Neural progenitor cell (in vitro differentiated cells): ENCODE results near the gene GPR65. TPM values are rescaled to one million over a fixed set of nuclear protein-coding genes. Genes with fewer than 3 reads are reported as not detected.

Source experiments
- DNase-seq: peaks from one replicate; pipeline ENCODE4 v3.0.0-alpha.2; 2016; ENCODE audit warnings: low spot score
- H2AFZ ChIP-seq: fragments of 200-600 bp; sonication (generic); replicated peaks from 2 replicates; pipeline ENCODE4 v1.6.1; 2016; ENCODE audit warnings: antibody characterized with exemption
- H3F3A ChIP-seq: fragments of 200-600 bp; sonication (generic); 2 replicates; pipeline ENCODE4 v1.6.1; 2016; ENCODE audit warnings: antibody characterized with exemption, low read depth
- H3K27ac ChIP-seq: fragments of 200-600 bp; sonication (generic); 2 replicates; pipeline ENCODE4 v1.5.1; 2016; ENCODE audit warnings: mild to moderate bottlenecking
- H3K27me3 ChIP-seq: fragments of 200-600 bp; sonication (generic); 2 replicates; pipeline ENCODE4 v1.6.1; 2016; ENCODE audit warnings: mild to moderate bottlenecking, moderate library complexity
- H3K36me3 ChIP-seq: fragments of 200-600 bp; sonication (generic); 2 replicates; pipeline ENCODE4 v1.5.1; 2016
- H3K4me1 ChIP-seq: fragments of 200-600 bp; sonication (generic); 2 replicates; pipeline ENCODE4 v1.6.1; 2016; ENCODE audit warnings: mixed run types
- H3K4me2 ChIP-seq: fragments of 200-600 bp; sonication (generic); 2 replicates; pipeline ENCODE4 v1.6.1; 2016
- H3K4me3 ChIP-seq: fragments of 200-600 bp; sonication (generic); 2 replicates; pipeline ENCODE4 v1.5.1; 2016
- H3K79me2 ChIP-seq: fragments of 200-600 bp; sonication (generic); 2 replicates; pipeline ENCODE4 v1.6.1; 2016; ENCODE audit warnings: low read depth
- H3K9ac ChIP-seq: fragments of 200-600 bp; sonication (generic); 2 replicates; pipeline ENCODE4 v1.6.1; 2016
- H3K9me3 ChIP-seq: fragments of 200-600 bp; sonication (generic); 2 replicates; pipeline ENCODE4 v1.5.1; 2016; ENCODE audit warnings: low read depth
- H4K20me1 ChIP-seq: fragments of 200-600 bp; sonication (generic); 2 replicates; pipeline ENCODE4 v1.6.1; 2016; ENCODE audit warnings: low read depth
- H3K27ac Mint-ChIP-seq: 3 replicates; pipeline ENCODE4 v1.8.0; 2021; ENCODE audit warnings: mixed read lengths
- H3K27me3 Mint-ChIP-seq: 2 replicates; pipeline ENCODE4 v1.8.0; 2022; ENCODE audit warnings: low read depth, mild to moderate bottlenecking, inconsistent platforms, moderate library complexity, mixed read lengths; ENCODE audit not compliant: insufficient read depth
- H3K36me3 Mint-ChIP-seq: 3 replicates; pipeline ENCODE4 v1.8.0; 2021; ENCODE audit warnings: mixed read lengths
- H3K4me1 Mint-ChIP-seq: 3 replicates; pipeline ENCODE4 v1.8.0; 2021; ENCODE audit warnings: mixed read lengths
- H3K4me3 Mint-ChIP-seq: 3 replicates; pipeline ENCODE4 v1.8.0; 2021; ENCODE audit warnings: mild to moderate bottlenecking, moderate library complexity, mixed read lengths
- H3K9me3 Mint-ChIP-seq: 3 replicates; pipeline ENCODE4 v1.8.0; 2020; ENCODE audit warnings: mixed read lengths
- EZH2 ChIP-seq: fragments of 200-600 bp; sonication (generic); IDR thresholded peaks from 2 replicates; pipeline ENCODE4 v1.6.1; 2017; ENCODE audit warnings: antibody characterized with exemption, mild to moderate bottlenecking, moderate library complexity
- EZH2phosphoT487 ChIP-seq: fragments of 200-600 bp; sonication (generic); IDR thresholded peaks from 2 replicates; pipeline ENCODE4 v1.6.1; 2017; ENCODE audit warnings: antibody characterized with exemption
- total RNA-seq: library from RNA; depleted of rRNA; stranded (reverse); fragments of >200 nt; gene quantifications from 2 replicates; pipeline ENCODE4 v1.2.3, GENCODE V29; 2015; ENCODE audit warnings: low replicate concordance
- TF ChIP-seq, protein P1 (sequence below): fragments of 200-600 bp; sonication (generic); IDR thresholded peaks from 2 replicates; pipeline ENCODE4 v1.5.1; 2017; ENCODE audit warnings: antibody characterized with exemption, mild to moderate bottlenecking

The GPR65 gene
- total RNA-seq = not detected in 2 replicates

DNA sequence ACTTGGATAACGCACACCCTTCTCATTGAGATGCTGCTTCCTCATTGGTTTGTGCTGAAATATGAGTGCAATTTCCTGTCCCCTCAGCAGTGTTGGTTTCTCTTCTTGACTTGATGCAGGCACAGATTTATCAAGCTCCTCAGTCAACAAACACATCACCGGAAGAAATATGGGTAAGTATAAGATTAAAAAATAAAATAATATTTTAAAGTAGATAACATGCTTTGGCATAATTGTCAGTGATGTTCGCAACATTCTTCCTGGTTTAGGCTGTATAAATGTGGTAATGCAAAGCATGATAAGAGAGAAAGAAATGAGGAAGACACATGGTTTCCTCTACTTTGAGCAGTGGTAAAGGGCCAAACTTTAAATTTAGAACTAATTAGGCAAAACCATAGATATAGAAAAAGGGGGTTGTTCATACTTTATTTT lies at the start of gene GPR65:
Gene GPR65, plus strand, starts transcription at position 86 of the 432 bp plus-strand sequence. CDS start 5,713 bp downstream, outside the sequence.
- no peaks in the 10 kb centered on the region for H3F3A ChIP-seq
- TF ChIP-seq EZH2phosphoT487 = no peak
- TF ChIP-seq EZH2 = no peak
- TF ChIP-seq, protein P1, sequence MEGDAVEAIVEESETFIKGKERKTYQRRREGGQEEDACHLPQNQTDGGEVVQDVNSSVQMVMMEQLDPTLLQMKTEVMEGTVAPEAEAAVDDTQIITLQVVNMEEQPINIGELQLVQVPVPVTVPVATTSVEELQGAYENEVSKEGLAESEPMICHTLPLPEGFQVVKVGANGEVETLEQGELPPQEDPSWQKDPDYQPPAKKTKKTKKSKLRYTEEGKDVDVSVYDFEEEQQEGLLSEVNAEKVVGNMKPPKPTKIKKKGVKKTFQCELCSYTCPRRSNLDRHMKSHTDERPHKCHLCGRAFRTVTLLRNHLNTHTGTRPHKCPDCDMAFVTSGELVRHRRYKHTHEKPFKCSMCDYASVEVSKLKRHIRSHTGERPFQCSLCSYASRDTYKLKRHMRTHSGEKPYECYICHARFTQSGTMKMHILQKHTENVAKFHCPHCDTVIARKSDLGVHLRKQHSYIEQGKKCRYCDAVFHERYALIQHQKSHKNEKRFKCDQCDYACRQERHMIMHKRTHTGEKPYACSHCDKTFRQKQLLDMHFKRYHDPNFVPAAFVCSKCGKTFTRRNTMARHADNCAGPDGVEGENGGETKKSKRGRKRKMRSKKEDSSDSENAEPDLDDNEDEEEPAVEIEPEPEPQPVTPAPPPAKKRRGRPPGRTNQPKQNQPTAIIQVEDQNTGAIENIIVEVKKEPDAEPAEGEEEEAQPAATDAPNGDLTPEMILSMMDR = no peak
- H3K4me2 ChIP-seq = no peak within 1 kb of the TSS
- H4K20me1 ChIP-seq = no peaks in the 10 kb centered on the region
- no peaks in the 10 kb centered on the region for H3K4me1 Mint-ChIP-seq
- no peaks in the 10 kb centered on the region for H3K9me3 Mint-ChIP-seq
- H3K4me1 ChIP-seq = no peaks in the 10 kb centered on the region
- no peak within 1 kb of the TSS for H2AFZ ChIP-seq
- no peaks in the 10 kb centered on the region for H3K36me3 Mint-ChIP-seq
- no peaks in the 10 kb centered on the region for H3K9me3 ChIP-seq
- no peak within 1 kb of the TSS for H3K4me3 ChIP-seq
- no peaks in the 10 kb centered on the region for H3K27me3 ChIP-seq
- H3K27me3 Mint-ChIP-seq = no peaks in the 10 kb centered on the region
- H3K9ac ChIP-seq = no peak within 1 kb of the TSS
- DNase-seq = no peak
- H3K27ac ChIP-seq = no peak within 1 kb of the TSS
- H3K79me2 ChIP-seq = no peaks in the 10 kb centered on the region
- no peak within 1 kb of the TSS for H3K4me3 Mint-ChIP-seq
- no peaks in the 10 kb centered on the region for H3K36me3 ChIP-seq
- H3K27ac Mint-ChIP-seq = no peak within 1 kb of the TSS

DNA sequence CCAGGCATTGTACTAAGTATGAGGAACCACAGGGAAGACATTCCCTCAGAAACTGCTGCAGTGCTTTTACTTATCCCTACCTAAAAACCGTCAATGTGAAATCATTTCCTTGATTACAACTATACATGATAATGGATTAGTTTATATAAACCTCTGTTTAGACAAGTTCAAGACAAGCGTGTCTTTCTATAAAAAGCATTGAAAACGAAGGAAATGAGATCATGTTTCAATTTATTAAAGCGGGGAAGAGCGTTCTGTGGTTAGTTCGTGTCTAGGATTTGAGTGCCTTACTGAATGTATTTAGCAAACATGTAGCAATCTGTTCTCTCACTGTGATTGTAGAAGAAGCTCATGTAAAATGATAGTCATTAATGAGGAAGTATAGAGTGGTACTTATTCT lies 49.4 kb upstream of the GPR65 start:
- Histone ChIP-seq H3K27ac (no peak overlapping the region), H2AFZ (no peak overlapping the region), H3K36me3 (no peaks in the 10 kb centered on the region), H3F3A (no peaks in the 10 kb centered on the region), H3K79me2 (no peaks in the 10 kb centered on the region), H3K4me2 (no peak overlapping the region), H4K20me1 (no peaks in the 10 kb centered on the region), H3K9me3 (no peaks in the 10 kb centered on the region), H3K9ac (no peak overlapping the region), H3K4me1 (peaks cover 3% of the 10 kb centered on the region), H3K27me3 (no peaks in the 10 kb centered on the region), H3K4me3 (no peak overlapping the region)
- TF ChIP-seq EZH2 (no peak), EZH2phosphoT487 (no peak)
- TF ChIP-seq, protein P1 = no peak
- Mint-ChIP-seq H3K27ac (no peak overlapping the region), H3K27me3 (no peaks in the 10 kb centered on the region), H3K4me1 (peaks cover 8% of the 10 kb centered on the region), H3K9me3 (peaks cover 4% of the 10 kb centered on the region), H3K4me3 (no peak overlapping the region), H3K36me3 (peaks cover 8% of the 10 kb centered on the region)
- DNase-seq = no peak

GRCh38 chr14:87960013-87960787 lies 44.7 kb upstream of the GPR65 start:
- H3K9me3 ChIP-seq = no peaks in the 10 kb centered on the region
- no peaks in the 10 kb centered on the region for H3K36me3 ChIP-seq
- Mint-ChIP-seq H3K36me3 (peaks cover 19% of the 10 kb centered on the region), H3K27me3 (no peaks in the 10 kb centered on the region), H3K9me3 (peaks cover 4% of the 10 kb centered on the region), H3K27ac (no peak overlapping the region), H3K4me3 (no peak overlapping the region), H3K4me1 (no peaks in the 10 kb centered on the region)
- no peaks in the 10 kb centered on the region for H3K79me2 ChIP-seq
- DNase-seq = no peak
- TF ChIP-seq, protein P1 = no peak
- TF ChIP-seq EZH2phosphoT487 (no peak), EZH2 (no peak)
- no peak overlapping the region for H3K4me3 ChIP-seq
- no peaks in the 10 kb centered on the region for H3F3A ChIP-seq
- H4K20me1 ChIP-seq = no peaks in the 10 kb centered on the region
- no peak overlapping the region for H3K4me2 ChIP-seq
- no peak overlapping the region for H2AFZ ChIP-seq
- H3K27ac ChIP-seq = no peak overlapping the region
- H3K4me1 ChIP-seq = peaks cover 3% of the 10 kb centered on the region
- no peak overlapping the region for H3K9ac ChIP-seq
- H3K27me3 ChIP-seq = no peaks in the 10 kb centered on the region
